GM18517 (cell line): ENCODE results near the gene GNAS-AS1.

Experiments used
- ATAC-seq: cut with Tn5 transposase; IDR thresholded peaks from one replicate; pipeline ENCODE4 v1.9.1; 2021; ENCODE audit warnings: mild to moderate bottlenecking, moderate library complexity; ENCODE audit not compliant: unreplicated experiment

The GNAS-AS1 gene

DNA sequence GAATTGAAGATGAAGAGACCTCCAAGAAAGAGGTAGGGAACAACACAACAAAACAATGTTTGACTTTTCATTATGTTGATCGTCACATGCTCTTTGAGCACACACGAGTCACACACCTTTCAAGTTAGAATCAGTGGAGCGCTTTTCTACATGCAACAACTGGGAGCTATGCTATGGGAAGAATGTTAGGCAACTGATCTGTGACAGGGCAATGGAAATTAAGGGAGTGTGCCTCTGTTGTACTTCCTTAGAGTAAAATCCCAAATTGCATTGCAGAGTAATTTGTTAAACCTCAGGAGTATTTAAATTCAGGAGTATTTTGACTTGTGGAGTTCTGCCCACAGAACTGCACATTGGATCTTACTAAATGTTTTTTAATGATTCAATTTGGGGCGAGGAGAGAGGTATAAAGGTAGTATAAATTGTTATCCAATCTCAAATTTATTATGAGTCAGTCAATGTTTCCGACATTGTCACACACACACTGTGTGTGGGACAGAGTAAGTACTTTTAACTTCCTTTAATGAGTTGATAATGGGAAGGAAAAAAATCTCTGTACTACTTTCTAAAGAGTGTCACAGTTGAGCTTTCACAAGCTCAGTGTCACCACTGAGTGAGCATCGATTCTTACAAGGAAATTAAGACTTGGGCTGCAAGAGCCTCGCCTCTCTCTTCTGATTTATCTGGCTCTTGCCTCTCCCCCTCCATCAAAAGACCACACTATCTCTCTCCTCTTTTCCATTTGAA lies 12.5 kb upstream of the GNAS-AS1 start:
- no peak for ATAC-seq

DNA sequence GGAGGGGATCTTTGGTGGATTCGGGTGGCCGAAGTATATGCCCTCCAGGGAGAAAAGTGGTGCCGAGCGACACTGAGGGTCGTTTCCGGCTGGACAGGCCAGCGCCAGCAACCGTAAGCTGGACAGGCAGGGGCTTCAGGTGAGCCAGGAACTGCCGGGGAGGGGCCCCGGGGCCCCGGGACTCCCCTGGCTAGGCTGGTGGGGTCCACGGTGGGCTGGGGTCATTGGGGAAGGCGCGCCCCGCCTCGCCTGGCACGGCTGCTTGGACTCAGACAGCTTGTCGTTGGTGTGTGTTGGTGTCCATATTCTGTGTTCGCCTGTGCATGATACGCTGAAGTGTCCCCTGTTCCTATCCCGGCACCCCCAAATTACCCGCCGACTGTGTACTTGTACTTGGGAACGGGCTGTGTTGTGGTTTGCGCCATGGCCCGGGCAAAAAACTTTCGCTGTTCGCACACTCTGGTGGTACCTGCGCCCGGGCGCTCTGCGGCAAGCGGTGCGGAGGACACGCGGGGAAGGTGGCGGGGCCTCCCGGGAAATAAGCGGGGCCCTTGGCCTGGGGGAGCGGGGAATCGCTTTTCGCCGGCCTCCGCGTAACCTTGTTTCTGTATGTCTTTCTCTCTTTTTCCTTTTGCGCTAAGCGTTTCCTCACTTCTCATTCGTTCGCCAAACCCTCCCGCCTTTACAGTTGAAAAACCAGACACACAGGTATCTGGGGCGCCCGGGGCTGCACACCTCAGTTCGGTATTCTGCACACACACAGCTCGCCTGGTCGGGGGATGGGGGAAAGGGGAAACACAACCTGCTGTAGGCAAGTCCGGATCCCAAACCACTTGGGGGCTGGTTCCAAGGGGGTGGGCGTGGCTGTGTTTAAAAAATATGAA lies 5.0 kb upstream of the GNAS-AS1 start:
- ATAC-seq, result no peak

DNA sequence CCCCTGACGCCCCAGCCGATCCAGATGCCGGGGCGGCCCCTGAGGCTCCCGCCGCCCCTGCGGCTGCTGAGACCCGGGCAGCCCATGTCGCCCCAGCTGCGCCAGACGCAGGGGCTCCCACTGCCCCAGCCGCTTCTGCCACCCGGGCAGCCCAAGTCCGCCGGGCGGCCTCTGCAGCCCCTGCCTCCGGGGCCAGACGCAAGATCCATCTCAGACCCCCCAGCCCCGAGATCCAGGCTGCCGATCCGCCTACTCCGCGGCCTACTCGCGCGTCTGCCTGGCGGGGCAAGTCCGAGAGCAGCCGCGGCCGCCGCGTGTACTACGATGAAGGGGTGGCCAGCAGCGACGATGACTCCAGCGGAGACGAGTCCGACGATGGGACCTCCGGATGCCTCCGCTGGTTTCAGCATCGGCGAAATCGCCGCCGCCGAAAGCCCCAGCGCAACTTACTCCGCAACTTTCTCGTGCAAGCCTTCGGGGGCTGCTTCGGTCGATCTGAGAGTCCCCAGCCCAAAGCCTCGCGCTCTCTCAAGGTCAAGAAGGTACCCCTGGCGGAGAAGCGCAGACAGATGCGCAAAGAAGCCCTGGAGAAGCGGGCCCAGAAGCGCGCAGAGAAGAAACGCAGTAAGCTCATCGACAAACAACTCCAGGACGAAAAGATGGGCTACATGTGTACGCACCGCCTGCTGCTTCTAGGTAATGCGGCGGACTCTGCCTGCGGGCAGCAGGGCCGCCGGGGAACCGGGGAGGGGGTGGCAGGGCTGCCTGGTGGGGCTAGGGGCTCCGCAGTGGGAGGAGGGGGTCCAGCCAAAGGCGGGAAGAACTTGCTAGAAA lies 4.2 kb upstream of the GNAS-AS1 start:
- ATAC-seq, result no peak

DNA sequence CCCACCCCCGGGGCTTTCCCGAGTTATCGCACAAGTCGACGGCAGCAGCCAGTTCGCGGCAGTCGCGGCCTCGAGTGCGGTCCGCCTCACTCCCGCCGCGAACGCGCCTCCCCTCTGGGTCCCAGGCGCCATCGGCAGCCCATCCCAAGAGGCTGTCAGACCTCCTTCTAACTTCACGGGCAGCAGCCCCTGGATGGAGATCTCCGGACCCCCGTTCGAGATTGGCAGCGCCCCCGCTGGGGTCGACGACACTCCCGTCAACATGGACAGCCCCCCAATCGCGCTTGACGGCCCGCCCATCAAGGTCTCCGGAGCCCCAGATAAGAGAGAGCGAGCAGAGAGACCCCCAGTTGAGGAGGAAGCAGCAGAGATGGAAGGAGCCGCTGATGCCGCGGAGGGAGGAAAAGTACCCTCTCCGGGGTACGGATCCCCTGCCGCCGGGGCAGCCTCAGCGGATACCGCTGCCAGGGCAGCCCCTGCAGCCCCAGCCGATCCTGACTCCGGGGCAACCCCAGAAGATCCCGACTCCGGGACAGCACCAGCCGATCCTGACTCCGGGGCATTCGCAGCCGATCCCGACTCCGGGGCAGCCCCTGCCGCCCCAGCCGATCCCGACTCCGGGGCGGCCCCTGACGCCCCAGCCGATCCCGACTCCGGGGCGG lies 3.4 kb upstream of the GNAS-AS1 start:
- no peak for ATAC-seq

GRCh38 chr20:58853466-58853865 lies 2.8 kb upstream of the GNAS-AS1 start:
- ATAC-seq, result no peak

DNA sequence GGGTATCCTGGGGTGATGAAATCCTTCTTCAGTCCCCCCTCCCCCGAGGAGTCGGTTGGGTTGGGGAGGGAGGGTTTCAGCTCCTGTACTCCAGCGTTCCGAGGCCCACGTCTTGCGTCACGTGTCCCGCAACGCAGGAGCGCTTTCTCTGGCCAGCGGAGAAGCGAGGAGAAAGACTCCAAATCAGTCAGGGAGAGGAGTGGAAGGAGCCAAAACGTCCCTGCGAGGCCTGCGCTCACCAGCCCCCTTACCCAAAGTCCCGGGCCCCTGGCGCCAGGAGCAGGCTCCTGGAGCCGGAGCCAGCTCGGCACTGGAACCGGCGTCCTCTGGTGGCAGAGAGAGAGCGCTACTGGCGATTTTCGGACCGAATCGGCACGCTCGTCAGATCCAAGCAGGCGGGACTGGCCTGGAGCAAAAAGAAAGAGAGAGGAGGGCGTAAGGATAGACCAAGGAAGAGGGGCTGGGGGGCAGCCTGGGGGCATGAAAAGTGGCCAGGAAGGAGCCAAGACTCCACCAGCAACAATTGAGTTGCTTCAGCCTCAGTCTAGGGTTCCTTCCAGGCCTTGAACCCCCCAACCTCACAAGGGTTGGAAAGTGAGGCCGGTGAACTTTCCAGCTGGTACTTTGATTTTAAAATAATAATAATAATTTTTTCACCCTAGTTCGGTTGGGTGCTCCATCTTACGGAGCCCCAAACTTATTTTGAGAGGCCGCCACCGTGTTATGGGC lies 2.0 kb upstream of the GNAS-AS1 start, which contains the start of gene GNAS:
Gene GNAS, plus strand, starts transcription at position 174 of the 729 bp plus-strand sequence.
- ATAC-seq, result no peak

GRCh38 chr20:58851969-58852458 lies 1.3 kb upstream of the GNAS-AS1 start:
- no peak for ATAC-seq

- no peak for ATAC-seq
These were observed 693 bp upstream of the GNAS-AS1 start for GRCh38 chr20:58851221-58851968.

DNA sequence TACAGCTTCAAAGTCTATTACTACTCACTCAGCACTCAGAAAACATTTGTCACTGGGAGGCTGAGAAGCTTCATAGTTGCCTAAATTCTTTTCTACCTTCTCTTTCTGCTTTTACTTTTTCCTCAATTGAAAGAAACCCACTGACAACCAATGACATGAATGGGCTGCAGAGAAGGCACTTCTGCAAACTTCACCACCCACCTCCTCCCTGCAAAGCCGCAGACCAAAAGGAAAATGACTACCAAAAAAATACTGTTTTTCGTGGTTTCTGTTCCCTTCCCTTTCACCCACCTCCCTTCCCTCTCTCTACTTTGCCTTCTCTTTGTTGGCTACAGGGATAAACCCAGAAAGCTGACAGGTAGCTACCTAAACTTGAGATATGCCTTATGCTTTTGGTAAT lies 3.2 kb downstream of the GNAS-AS1 start:
- ATAC-seq, result no peak

- ATAC-seq, result no peak
These were observed 5.0 kb downstream of the GNAS-AS1 start for GRCh38 chr20:58845706-58846105.

GRCh38 chr20:58843128-58843556 lies 7.6 kb downstream of the GNAS-AS1 start:
- no peak for ATAC-seq

DNA sequence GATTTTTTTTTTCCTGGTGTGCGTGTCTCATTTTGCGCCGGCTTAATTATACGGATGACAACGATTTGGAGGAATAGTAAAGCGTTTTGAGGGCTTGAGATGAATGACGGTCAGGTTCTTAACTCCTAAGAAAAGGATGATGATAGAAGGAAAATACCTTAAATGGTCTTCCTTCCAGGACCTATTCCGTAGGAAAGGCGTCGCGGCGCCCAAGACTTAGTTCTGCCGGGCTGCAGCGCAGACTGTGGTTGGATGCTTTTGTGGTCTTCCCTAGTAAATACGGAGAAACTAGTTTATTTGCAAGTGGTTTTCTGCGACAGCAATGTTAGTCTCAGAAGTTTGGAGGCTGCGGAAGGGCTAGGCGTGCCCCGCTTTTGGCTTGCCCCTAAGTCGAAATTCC lies 8.4 kb downstream of the GNAS-AS1 start:
- no peak for ATAC-seq

GRCh38 chr20:58841539-58842264 lies 9.0 kb downstream of the GNAS-AS1 start:
- no peak for ATAC-seq

GRCh38 chr20:58840816-58841538 lies 9.7 kb downstream of the GNAS-AS1 start:
- ATAC-seq, result no peak

DNA sequence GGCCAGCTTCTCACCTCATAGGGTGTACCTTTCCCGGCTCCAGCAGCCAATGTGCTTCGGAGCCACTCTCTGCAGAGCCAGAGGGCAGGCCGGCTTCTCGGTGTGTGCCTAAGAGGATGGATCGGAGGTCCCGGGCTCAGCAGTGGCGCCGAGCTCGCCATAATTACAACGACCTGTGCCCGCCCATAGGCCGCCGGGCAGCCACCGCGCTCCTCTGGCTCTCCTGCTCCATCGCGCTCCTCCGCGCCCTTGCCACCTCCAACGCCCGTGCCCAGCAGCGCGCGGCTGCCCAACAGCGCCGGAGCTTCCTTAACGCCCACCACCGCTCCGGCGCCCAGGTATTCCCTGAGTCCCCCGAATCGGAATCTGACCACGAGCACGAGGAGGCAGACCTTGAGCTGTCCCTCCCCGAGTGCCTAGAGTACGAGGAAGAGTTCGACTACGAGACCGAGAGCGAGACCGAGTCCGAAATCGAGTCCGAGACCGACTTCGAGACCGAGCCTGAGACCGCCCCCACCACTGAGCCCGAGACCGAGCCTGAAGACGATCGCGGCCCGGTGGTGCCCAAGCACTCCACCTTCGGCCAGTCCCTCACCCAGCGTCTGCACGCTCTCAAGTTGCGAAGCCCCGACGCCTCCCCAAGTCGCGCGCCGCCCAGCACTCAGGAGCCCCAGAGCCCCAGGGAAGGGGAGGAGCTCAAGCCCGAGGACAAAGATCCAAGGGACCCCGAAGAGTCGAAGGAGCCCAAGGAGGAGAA lies 10.5 kb downstream of the GNAS-AS1 start:
- no peak for ATAC-seq

DNA sequence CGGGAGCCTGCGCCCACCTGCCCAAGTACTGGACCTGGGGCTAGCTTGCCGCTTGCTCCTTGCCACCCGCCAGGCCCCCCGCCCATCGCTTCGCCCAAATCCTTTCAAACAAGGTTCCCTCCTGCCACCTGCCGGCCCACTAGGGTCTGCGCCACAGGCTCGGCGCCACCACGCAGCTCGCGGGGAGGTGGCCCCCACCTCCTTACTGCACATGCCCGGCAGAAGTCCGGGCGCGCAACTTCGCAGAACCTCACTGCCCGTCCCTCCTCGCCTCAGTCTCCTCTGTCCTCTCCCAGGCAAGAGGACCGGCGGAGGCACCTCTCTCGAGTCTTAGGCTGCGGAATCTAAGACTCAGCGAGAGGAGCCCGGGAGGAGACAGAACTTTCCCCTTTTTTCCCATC lies 11.2 kb downstream of the GNAS-AS1 start:
- ATAC-seq, result no peak

DNA sequence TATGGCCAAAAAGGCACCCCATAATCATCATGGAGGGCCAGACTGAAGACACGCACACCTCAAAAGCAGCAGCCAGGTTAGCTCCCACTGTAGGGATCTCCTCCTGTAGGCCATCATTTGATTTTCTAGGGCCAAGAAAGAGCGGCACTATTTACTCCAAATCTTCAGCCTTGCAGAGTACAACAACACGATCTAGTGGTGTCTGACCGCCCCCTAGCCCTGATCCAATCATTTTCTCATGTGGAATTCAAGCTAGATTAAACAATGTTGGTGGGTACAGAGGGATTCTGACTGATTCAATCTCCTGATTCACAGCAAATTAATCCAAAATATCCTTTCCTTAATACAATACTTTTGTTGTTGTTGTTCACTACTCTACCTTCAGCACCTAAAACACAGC lies 12.5 kb downstream of the GNAS-AS1 start:
- ATAC-seq, result no peak
